ENCODE data around the gene KCNMA1. TPM values are rescaled to one million over a fixed set of nuclear protein-coding genes. Genes with fewer than 3 reads are reported as not detected.

KCNMA1 gene
- total and polyA plus RNA-seq, 9 of the 15 experiments (the other 6 are each of a cell fraction or from before 2014, with no cell fraction given): 0.01 to 0.95 (median 0.15) TPM; not detected in 4

- TF ChIP-seq HSF4 (CRISPR knock-in tag; IDR thresholded peaks at IDR 0.05; ENCODE audit: borderline replicate concordance): no peak
- no peak for TF ChIP-seq HMG20A (CRISPR knock-in tag; conservative IDR thresholded peaks at IDR 0.05)
- peak; percentile 53 for TF ChIP-seq ZNF24 (IDR thresholded peaks at IDR 0.05)
- TF ChIP-seq EP300 (IDR thresholded peaks at IDR 0.05; ENCODE audit: low read length): no peak
- Histone ChIP-seq H3K4me1 (replicated peaks in 1 of 2; ENCODE audit: control insufficient read depth in 2 of 2, insufficient read depth in 2 of 2, low read length in 2 of 2) (no peaks in the 10 kb centered on the region), H3K9ac (ENCODE audit: insufficient read depth in 1 of 2, low read depth in 2 of 2, low read length in 2 of 2) (no peak overlapping the region), H3K9me1 (ENCODE audit: control insufficient read depth, insufficient read depth, low read length) (no peaks in the 10 kb centered on the region), H3K27ac (ENCODE audit: extremely low read depth, low read depth, low read length) (no peak overlapping the region), H3K9me3 (replicated peaks; ENCODE audit: control insufficient read depth, insufficient read depth, low read depth, low read length) (no peaks in the 10 kb centered on the region), H4K20me1 (replicated peaks; ENCODE audit: control insufficient read depth, insufficient read depth, low read length) (0 out of 2 replicates have a peak, but pooled peaks cover 3% of the 10 kb centered on the region), H3K4me3 (no peak overlapping the region), H3K36me3 (ENCODE audit: control insufficient read depth, insufficient read depth, low read length) (no peaks in the 10 kb centered on the region), H3K79me2 (ENCODE audit: control insufficient read depth, insufficient read depth, low read length) (no peaks in the 10 kb centered on the region), H3K4me2 (ENCODE audit: insufficient read depth, low read length) (no peak overlapping the region), H3K27me3 (ENCODE audit: control insufficient read depth in 2 of 2, insufficient read depth in 2 of 2, low read length in 2 of 2) (no peaks in the 10 kb centered on the region), H2AFZ (ENCODE audit: low read depth, low read length) (no peak overlapping the region)
- no peak for ATAC-seq
- DNase-seq (ENCODE audit: extremely low read depth in 1 of 4, low spot score in 3 of 4): no peak
- no peak for FAIRE-seq
- in situ Hi-C loops (cut with MboI) (no loop called here), intact Hi-C loops (cut with micrococcal nuclease) (no loop called here)
- no TSS peak for BruUV-seq (replicated peaks)
- POLR2A ChIA-PET: interaction anchor here (0.6 to 1.6 kb wide), 2 partner anchors 10 to 50 kb away, joined by 3 read pairs; no protein-coding TSS in a partner anchor
- CTCF ChIA-PET (ENCODE audit: low intra/inter-chr PET ratio): no interaction called here
Observed at GRCh38 chr10:77424257-77424656, 213.4 kb downstream of the KCNMA1 start.

- ATAC-seq (no peak), DNase-seq (ENCODE audit: extremely low read depth in 1 of 4, low spot score in 3 of 4) (no peak), FAIRE-seq (no peak)
- no peak overlapping the region for H2AFZ ChIP-seq (ENCODE audit: low read depth, low read length)
- H3K4me2 ChIP-seq (ENCODE audit: insufficient read depth, low read length): no peak overlapping the region
- no peaks in the 10 kb centered on the region for H3K36me3 ChIP-seq (ENCODE audit: control insufficient read depth, insufficient read depth, low read length)
- no TSS peak for BruUV-seq (replicated peaks)
- in situ Hi-C loops (cut with MboI): no loop called here
- 0 out of 2 replicates have a peak, but pooled peaks cover 3% of the 10 kb centered on the region for H4K20me1 ChIP-seq (replicated peaks; ENCODE audit: control insufficient read depth, insufficient read depth, low read length)
- intact Hi-C loops (cut with micrococcal nuclease): no loop called here
- POLR2A ChIA-PET: interaction anchor here (0.7 to 1.6 kb wide), 2 partner anchors 9 to 138 kb away, joined by 3 read pairs; no protein-coding TSS in a partner anchor
- H3K4me3 ChIP-seq: no peak overlapping the region
- CTCF ChIA-PET (ENCODE audit: low intra/inter-chr PET ratio): no interaction called here
- 1% methylated on average over 5 of the region's 5 CpGs for WGBS (ENCODE audit: insufficient coverage, low coverage, missing lambda C conversion rate)
- no peak overlapping the region for H3K9ac ChIP-seq (ENCODE audit: insufficient read depth in 1 of 2, low read depth in 2 of 2, low read length in 2 of 2)
- H3K79me2 ChIP-seq (ENCODE audit: control insufficient read depth, insufficient read depth, low read length): no peaks in the 10 kb centered on the region
- no peaks in the 10 kb centered on the region for H3K4me1 ChIP-seq (replicated peaks in 1 of 2; ENCODE audit: control insufficient read depth in 2 of 2, insufficient read depth in 2 of 2, low read length in 2 of 2)
- H3K9me1 ChIP-seq (ENCODE audit: control insufficient read depth, insufficient read depth, low read length): no peaks in the 10 kb centered on the region
- peaks cover 0 to 6% of the 10 kb centered on the region in 2 experiments; a peak in 1 of 5 replicates for H3K27me3 ChIP-seq (ENCODE audit: control insufficient read depth in 2 of 2, insufficient read depth in 2 of 2, low read length in 2 of 2)
- no peak overlapping the region for H3K27ac ChIP-seq (ENCODE audit: extremely low read depth, low read depth, low read length)
- H3K9me3 ChIP-seq (replicated peaks; ENCODE audit: control insufficient read depth, insufficient read depth, low read depth, low read length): no peaks in the 10 kb centered on the region
- TF ChIP-seq NR2C2 (CRISPR knock-in tag; IDR thresholded peaks at IDR 0.05): no peak
- TF ChIP-seq NR2C2 (tag; IDR thresholded peaks at IDR 0.05): peak; percentile 40; the same call in 1 of the 2 replicates
- TF ChIP-seq, protein P1, sequence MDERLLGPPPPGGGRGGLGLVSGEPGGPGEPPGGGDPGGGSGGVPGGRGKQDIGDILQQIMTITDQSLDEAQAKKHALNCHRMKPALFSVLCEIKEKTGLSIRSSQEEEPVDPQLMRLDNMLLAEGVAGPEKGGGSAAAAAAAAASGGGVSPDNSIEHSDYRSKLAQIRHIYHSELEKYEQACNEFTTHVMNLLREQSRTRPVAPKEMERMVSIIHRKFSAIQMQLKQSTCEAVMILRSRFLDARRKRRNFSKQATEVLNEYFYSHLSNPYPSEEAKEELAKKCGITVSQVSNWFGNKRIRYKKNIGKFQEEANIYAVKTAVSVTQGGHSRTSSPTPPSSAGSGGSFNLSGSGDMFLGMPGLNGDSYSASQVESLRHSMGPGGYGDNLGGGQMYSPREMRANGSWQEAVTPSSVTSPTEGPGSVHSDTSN (CRISPR knock-in tag; IDR thresholded peaks at IDR 0.05; ENCODE audit: low read depth): no peak
- TF ChIP-seq, protein P1 (tag; conservative IDR thresholded peaks at IDR 0.05; ENCODE audit: low read depth): peak; percentile 89
- peak; percentile 18; the same call in 1 of the 2 replicates for TF ChIP-seq RFX1 (IDR thresholded peaks at IDR 0.05)
- TF ChIP-seq, protein P2, sequence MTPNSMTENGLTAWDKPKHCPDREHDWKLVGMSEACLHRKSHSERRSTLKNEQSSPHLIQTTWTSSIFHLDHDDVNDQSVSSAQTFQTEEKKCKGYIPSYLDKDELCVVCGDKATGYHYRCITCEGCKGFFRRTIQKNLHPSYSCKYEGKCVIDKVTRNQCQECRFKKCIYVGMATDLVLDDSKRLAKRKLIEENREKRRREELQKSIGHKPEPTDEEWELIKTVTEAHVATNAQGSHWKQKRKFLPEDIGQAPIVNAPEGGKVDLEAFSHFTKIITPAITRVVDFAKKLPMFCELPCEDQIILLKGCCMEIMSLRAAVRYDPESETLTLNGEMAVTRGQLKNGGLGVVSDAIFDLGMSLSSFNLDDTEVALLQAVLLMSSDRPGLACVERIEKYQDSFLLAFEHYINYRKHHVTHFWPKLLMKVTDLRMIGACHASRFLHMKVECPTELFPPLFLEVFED (CRISPR knock-in tag; conservative IDR thresholded peaks at IDR 0.05): no peak
- peak; percentile 52 for TF ChIP-seq MEIS2 (IDR thresholded peaks at IDR 0.05; ENCODE audit: partially characterized antibody)
Observed at GRCh38 chr10:77422491-77423338, 214.9 kb downstream of the KCNMA1 start.
